NCI-H2171 (cell line): ENCODE data around the gene TMTC2.

Experiments
- DNase-seq: peaks from one replicate; lab custom pipeline; 2025; lab: John Stamatoyannopoulos, UW

The TMTC2 gene

GRCh38 chr12:82883394-82884355 is 197.0 kb downstream of the TMTC2 start:
- no peak for DNase-seq

DNA sequence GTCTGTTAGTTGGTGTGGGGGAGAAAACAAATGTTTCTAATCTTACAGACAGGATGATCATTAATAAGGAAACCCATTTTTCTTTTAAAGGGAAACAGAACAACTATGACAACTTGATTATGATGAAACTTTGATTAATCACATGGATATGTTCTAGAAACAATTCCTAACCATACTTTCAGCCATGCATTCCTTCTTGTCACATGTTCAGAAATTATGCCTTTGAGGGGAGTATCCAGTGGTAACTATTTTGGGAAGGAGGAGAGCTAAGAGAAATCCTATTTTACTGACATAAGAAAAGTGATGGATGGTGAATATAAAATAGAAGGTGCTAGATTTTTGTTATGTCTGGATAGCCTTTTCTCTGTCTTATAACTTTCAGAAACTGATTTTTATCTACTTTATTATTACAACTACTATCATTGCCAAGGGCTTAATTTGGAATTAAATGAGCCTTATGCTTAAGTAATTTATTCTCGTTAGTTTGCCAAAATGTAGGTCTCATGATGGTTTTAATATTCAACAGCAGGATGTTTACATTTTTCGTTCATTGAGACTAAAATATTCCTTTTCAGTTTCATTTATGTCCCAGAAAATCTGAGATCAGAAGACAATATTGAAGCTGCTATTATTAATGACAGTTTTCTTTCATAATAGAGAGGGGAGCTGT is 200.1 kb downstream of the TMTC2 start:
- DNase-seq = no peak

GRCh38 chr12:82893896-82894295 is 207.2 kb downstream of the TMTC2 start:
- no peak for DNase-seq

- DNase-seq = no peak
Observed at GRCh38 chr12:82896277-82896676, 209.6 kb downstream of the TMTC2 start.

GRCh38 chr12:82896979-82897378 is 210.3 kb downstream of the TMTC2 start:
- DNase-seq = no peak

GRCh38 chr12:82898441-82898840 is 211.7 kb downstream of the TMTC2 start:
- no peak for DNase-seq

- no peak for DNase-seq
Observed at GRCh38 chr12:82904219-82904790, 217.6 kb downstream of the TMTC2 start.

- peak; percentile 85 for DNase-seq
Observed at GRCh38 chr12:82910246-82910893, 223.7 kb downstream of the TMTC2 start.

GRCh38 chr12:82912406-82912805 is 225.7 kb downstream of the TMTC2 start:
- no peak for DNase-seq

- DNase-seq = no peak
Observed at GRCh38 chr12:82919388-82920054, 232.8 kb downstream of the TMTC2 start.

DNA sequence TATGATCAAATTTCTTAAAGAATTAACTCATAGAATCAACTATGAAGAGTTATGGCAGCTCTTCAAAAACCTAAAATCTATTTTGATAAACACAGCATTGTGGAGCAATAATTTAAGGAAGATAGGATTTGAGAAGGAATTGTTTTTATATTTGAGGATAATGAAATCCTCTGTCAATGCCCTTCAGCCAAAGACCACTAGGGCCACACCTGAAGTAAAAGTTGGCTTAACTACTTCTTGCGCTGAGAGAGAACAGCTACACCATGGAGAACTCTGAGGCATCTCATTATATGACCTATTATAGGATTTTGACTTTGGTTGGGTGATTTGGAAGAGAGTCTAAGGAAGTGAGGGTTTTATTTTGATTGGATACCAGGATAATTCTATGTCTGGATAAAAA is 237.2 kb downstream of the TMTC2 start:
- DNase-seq = no peak

- no peak for DNase-seq
Observed at GRCh38 chr12:82926630-82927029, 239.9 kb downstream of the TMTC2 start.

DNA sequence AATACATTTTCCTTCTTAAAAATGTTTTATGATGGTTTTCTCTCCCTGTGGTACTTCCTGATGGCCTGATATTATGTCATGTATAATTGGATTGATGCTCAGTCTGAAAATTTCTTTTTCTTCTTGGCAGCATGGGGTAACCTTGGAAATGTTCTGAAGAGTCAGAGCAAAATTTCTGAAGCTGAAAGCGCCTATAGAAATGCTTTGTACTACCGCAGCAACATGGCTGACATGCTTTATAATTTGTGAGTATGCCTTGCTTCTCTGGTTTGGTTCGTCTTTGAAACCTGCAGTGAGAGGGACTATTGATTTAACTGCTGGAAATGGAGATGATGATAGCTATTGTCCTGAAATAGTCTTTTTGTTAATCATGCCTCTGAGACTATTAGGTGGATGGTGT is 243.6 kb downstream of the TMTC2 start:
- no peak for DNase-seq

- no peak for DNase-seq
Observed at GRCh38 chr12:82931349-82932116, 244.8 kb downstream of the TMTC2 start.

DNA sequence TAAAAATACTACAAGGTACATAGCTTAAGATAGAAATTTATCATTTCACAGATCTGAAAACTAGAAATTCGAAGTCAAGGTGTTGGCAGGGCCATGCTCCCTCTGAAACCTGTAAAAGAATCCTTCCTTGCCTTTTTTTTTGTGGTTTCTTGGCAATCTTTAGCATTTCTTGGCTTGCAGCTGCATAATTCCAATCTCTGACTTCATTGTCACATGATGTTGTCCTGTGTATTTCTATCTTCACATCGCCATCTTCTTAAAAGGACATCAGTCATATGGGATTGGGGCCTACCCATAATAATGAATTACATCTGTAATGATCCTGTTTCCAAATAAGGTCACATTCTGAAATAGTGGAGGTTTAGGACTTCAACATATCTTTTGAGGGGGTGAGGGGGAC is 250.4 kb downstream of the TMTC2 start:
- DNase-seq = no peak

GRCh38 chr12:82942521-82942920 is 255.8 kb downstream of the TMTC2 start:
- no peak for DNase-seq

DNA sequence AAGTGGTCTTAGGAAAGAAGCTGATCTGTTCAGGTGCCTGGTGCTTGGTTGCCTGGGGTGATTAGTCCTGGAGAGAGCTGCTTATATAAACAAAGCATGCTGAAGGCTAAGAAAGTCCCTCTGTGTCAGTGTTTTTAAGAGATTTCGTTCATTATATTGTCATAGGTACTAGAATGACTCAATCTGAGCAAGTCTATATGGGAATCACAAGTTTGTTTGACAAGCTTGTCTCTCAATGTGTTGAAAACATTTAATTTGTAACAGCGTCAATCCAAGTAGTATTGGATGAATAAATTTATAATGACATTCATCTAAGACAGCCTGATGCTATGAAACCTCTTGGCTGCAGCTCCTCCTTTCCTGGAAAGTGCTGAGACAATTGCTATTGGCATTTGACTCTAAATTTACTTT is 256.3 kb downstream of the TMTC2 start:
- DNase-seq = no peak

GRCh38 chr12:82948491-82948890 is 261.8 kb downstream of the TMTC2 start:
- no peak for DNase-seq

DNA sequence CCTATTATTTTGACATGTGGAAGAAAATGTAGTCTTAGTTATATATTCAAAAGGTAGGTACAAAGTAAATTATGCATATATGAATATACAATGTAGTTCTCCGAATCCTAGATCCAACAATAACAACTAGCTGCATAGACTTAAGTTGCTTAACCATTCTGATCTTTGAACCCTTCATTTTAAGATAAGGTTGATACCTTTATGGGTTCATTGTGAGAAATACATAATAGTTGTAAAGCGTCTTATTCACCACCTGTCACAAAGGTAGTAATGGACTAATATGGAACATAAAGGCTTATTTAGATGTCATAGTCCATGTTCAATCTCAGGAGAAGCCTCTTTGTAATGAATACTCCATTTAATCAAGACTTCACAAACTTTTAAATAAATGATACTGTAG is 263.6 kb downstream of the TMTC2 start:
- no peak for DNase-seq

- no peak for DNase-seq
Observed at GRCh38 chr12:82952946-82953345, 266.2 kb downstream of the TMTC2 start.

DNA sequence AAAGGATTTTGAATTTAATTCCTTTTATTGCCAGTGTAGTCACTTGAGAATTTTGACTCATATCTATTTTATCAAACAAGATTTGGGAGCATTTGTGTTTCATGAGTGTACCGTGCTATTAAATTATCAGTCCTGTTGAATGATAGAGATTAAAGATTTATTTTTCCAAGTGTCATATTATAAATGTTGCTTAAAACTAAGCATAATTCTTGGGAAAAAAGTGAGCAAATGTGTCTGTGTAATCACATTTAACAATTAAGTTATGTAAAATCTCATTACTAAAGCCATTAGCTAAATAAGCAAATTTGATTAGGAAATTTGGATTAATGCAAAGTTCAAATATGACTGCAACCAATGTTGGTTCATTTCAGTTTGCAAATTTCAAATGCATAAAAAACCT is 266.7 kb downstream of the TMTC2 start:
- no peak for DNase-seq
